Stimulated activated CD4-positive, alpha-beta T cell treated with anti-CD3 and anti-CD28 coated beads, TNF-alpha, amount 100 ng/mL, for 4 hours (primary cell): ENCODE measurements around the gene IL18R1.

ENCODE experiments used
- DNase-seq, 3 experiments: peaks; one replicate each; pipeline ENCODE4 v3.0.0-alpha.2; 2020; ENCODE audit warnings: low read depth in 3 of 3

IL18R1 gene

GRCh38 chr2:102387763-102388546 lies 32.4 kb downstream of the IL18R1 start:
- no peak for DNase-seq

- DNase-seq: no peak
Observed at GRCh38 chr2:102391565-102391964, 36.0 kb downstream of the IL18R1 start.

GRCh38 chr2:102392096-102392495 lies 36.5 kb downstream of the IL18R1 start:
- no peak for DNase-seq

- DNase-seq: no peak
Observed at GRCh38 chr2:102392942-102393341, 37.3 kb downstream of the IL18R1 start.

- DNase-seq: no peak
Observed at GRCh38 chr2:102396012-102396411, 40.4 kb downstream of the IL18R1 start.

- no peak for DNase-seq
Observed at GRCh38 chr2:102397209-102397608, 41.6 kb downstream of the IL18R1 start.

GRCh38 chr2:102399499-102400141 lies 44.0 kb downstream of the IL18R1 start:
- no peak for DNase-seq

- no peak for DNase-seq
Observed at GRCh38 chr2:102401456-102401855, 45.9 kb downstream of the IL18R1 start.

- no peak for DNase-seq
Observed at GRCh38 chr2:102401865-102402264, 46.3 kb downstream of the IL18R1 start.

- no peak for DNase-seq
Observed at GRCh38 chr2:102410952-102411351, 55.4 kb downstream of the IL18R1 start.

- no peak for DNase-seq
Observed at GRCh38 chr2:102412199-102412598, 56.6 kb downstream of the IL18R1 start.

GRCh38 chr2:102417946-102418345 lies 62.4 kb downstream of the IL18R1 start:
- no peak for DNase-seq

- DNase-seq: no peak
Observed at GRCh38 chr2:102418421-102418961, 62.9 kb downstream of the IL18R1 start.

- DNase-seq: no peak
Observed at GRCh38 chr2:102420290-102420689, 64.7 kb downstream of the IL18R1 start.

- no peak for DNase-seq
Observed at GRCh38 chr2:102421890-102422759, 66.5 kb downstream of the IL18R1 start.

GRCh38 chr2:102422910-102423309 lies 67.3 kb downstream of the IL18R1 start, which contains the start of gene IL18RAP:
Gene IL18RAP (plus strand): TSS chr2:102423160. CDS start chr2:102423278, 118 bp downstream.
- DNase-seq: no peak

- no peak for DNase-seq
Observed at GRCh38 chr2:102423368-102423767, 67.8 kb downstream of the IL18R1 start.

GRCh38 chr2:102424754-102425153 lies 69.2 kb downstream of the IL18R1 start:
- no peak for DNase-seq

GRCh38 chr2:102425441-102426132 lies 70.0 kb downstream of the IL18R1 start:
- DNase-seq: no peak

- no peak for DNase-seq
Observed at GRCh38 chr2:102427249-102427648, 71.7 kb downstream of the IL18R1 start.

- no peak for DNase-seq
Observed at GRCh38 chr2:102428573-102428972, 73.0 kb downstream of the IL18R1 start.
